ENCODE measurements around the gene KRTAP10-4.

GRCh38 chr21:44594406-44594916 lies 20.9 kb downstream of the KRTAP10-4 start:
- TF ChIP-seq POLR2A (IDR thresholded peaks at IDR 0.05; ENCODE audit: low read depth, low read length) (no peak), SPI1 (IDR thresholded peaks at IDR 0.05; ENCODE audit: low read depth, low read length) (no peak), TAF1 (IDR thresholded peaks at IDR 0.05; ENCODE audit: low read depth, low read length) (no peak), POLR2AphosphoS5 (IDR thresholded peaks at IDR 0.05; ENCODE audit: low read depth, low read length) (no peak), POU2F2 (IDR thresholded peaks at IDR 0.05; ENCODE audit: low read depth, low read length) (no peak)

Data from GM12891 (cell line).